HEK293 (cell line): ENCODE data around the gene R3HDM4.

Experiments used
- CTCF ChIA-PET: fragments of 350-600 bp; formaldehyde crosslinking; extraction: SDS; loops from one replicate; lab custom pipeline; 2021; ENCODE audit warnings: antibody characterized with exemption; lab: Yijun Ruan, JAX
- POLR2A ChIA-PET: fragments of 300-600 bp; formaldehyde crosslinking; extraction: SDS; loops from one replicate; lab custom pipeline; 2020; ENCODE audit warnings: antibody characterized with exemption, inconsistent platforms; lab: Yijun Ruan, JAX
- H3K27ac ChIP-seq: fragments of 200-500 bp; sonication (Bioruptor generic); 2 replicates; pipeline ENCODE4 v1.5.1; 2014; ENCODE audit warnings: low read depth, low read length, control low read depth, inconsistent platforms; ENCODE audit errors: extremely low read depth
- H3K36me3 ChIP-seq, 2 experiments: fragments of 200-500 bp in 1 of 2; sonication (Bioruptor generic) in 1 of 2; 1 replicate in 1 of 2; 2 replicates in 1 of 2; pipeline ENCODE4 v1.5.1; 2014 to 2017; ENCODE audit warnings: inconsistent platforms in 2 of 2, low read length in 2 of 2; ENCODE audit not compliant: control insufficient read depth in 2 of 2, insufficient read depth in 1 of 2
- H3K4me1 ChIP-seq: fragments of 200-500 bp; sonication (Bioruptor generic); 2 replicates; pipeline ENCODE4 v1.5.1; 2014; ENCODE audit warnings: mild to moderate bottlenecking, low read length, inconsistent platforms; ENCODE audit not compliant: control insufficient read depth, insufficient read depth
- H3K4me3 ChIP-seq: 2 replicates; pipeline ENCODE4 v1.5.1; 2011; ENCODE audit warnings: low read depth, mild to moderate bottlenecking, control low read depth, low read length, moderate library complexity
- H3K9me3 ChIP-seq: fragments of 200-500 bp; sonication (Bioruptor generic); 2 replicates; pipeline ENCODE4 v1.5.1; 2014; ENCODE audit warnings: low read depth, low read length, inconsistent platforms; ENCODE audit not compliant: control insufficient read depth, insufficient read depth
- EGR2 ChIP-seq: fragments of 450-650 bp; formaldehyde crosslinking; IDR thresholded peaks from 2 replicates; pipeline ENCODE4 v1.5.1; 2016; ENCODE audit warnings: low read depth, missing biosample characterization, missing genetic modification characterization
- GLI4 ChIP-seq: fragments of 450-650 bp; formaldehyde crosslinking; IDR thresholded peaks from 2 replicates; pipeline ENCODE4 v1.5.1; 2016; ENCODE audit warnings: missing biosample characterization, missing genetic modification characterization
- HOXC10 ChIP-seq: sonication (generic); formaldehyde crosslinking; IDR thresholded peaks from 2 replicates; pipeline ENCODE4 v1.8.1; 2023; ENCODE audit warnings: mild to moderate bottlenecking, missing genetic modification reagents
- KLF1 ChIP-seq: fragments of 450-650 bp; formaldehyde crosslinking; IDR thresholded peaks from 2 replicates; pipeline ENCODE4 v1.5.1; 2016; ENCODE audit warnings: missing biosample characterization, missing genetic modification characterization
- KLF8 ChIP-seq: fragments of 450-650 bp; formaldehyde crosslinking; IDR thresholded peaks from 2 replicates; pipeline ENCODE4 v1.5.1; 2016; ENCODE audit warnings: missing biosample characterization, missing genetic modification characterization
- KLF9 ChIP-seq: fragments of 450-650 bp; formaldehyde crosslinking; IDR thresholded peaks from 2 replicates; pipeline ENCODE4 v1.5.1; 2016; ENCODE audit warnings: missing biosample characterization, missing genetic modification characterization, low read depth
- PRDM10 ChIP-seq: fragments of 450-650 bp; formaldehyde crosslinking; IDR thresholded peaks from 2 replicates; pipeline ENCODE4 v1.5.1; 2016; ENCODE audit warnings: missing biosample characterization, missing genetic modification characterization
- SP2 ChIP-seq: fragments of 450-650 bp; formaldehyde crosslinking; IDR thresholded peaks from 2 replicates; pipeline ENCODE4 v1.5.1; 2016; ENCODE audit warnings: missing biosample characterization, missing genetic modification characterization
- TSHZ1 ChIP-seq: fragments of 450-650 bp; formaldehyde crosslinking; IDR thresholded peaks from 2 replicates; pipeline ENCODE4 v1.5.1; 2016; ENCODE audit warnings: missing biosample characterization, missing genetic modification characterization, borderline replicate concordance
- YY2 ChIP-seq: fragments of 450-650 bp; formaldehyde crosslinking; IDR thresholded peaks from 2 replicates; pipeline ENCODE4 v1.5.1; 2016; ENCODE audit warnings: missing biosample characterization, missing genetic modification characterization
- ZFP3 ChIP-seq: fragments of 450-650 bp; formaldehyde crosslinking; IDR thresholded peaks from 2 replicates; pipeline ENCODE4 v1.5.1; 2016; ENCODE audit warnings: low read depth, missing biosample characterization, missing genetic modification characterization
- ZNF211 ChIP-seq: fragments of 450-650 bp; formaldehyde crosslinking; IDR thresholded peaks from 2 replicates; pipeline ENCODE4 v1.5.1; 2016; ENCODE audit warnings: low read depth, missing biosample characterization, missing genetic modification characterization
- ZNF266 ChIP-seq: fragments of 450-650 bp; formaldehyde crosslinking; IDR thresholded peaks from 2 replicates; pipeline ENCODE4 v1.5.1; 2016; ENCODE audit warnings: missing biosample characterization, missing genetic modification characterization, low read depth
- ZNF302 ChIP-seq: fragments of 450-650 bp; formaldehyde crosslinking; IDR thresholded peaks from 2 replicates; pipeline ENCODE4 v1.5.1; 2016; ENCODE audit warnings: missing biosample characterization, missing genetic modification characterization, low read depth
- ZNF324 ChIP-seq: fragments of 450-650 bp; formaldehyde crosslinking; IDR thresholded peaks from 2 replicates; pipeline ENCODE4 v1.5.1; 2016; ENCODE audit warnings: missing biosample characterization, missing genetic modification characterization
- ZNF350 ChIP-seq: fragments of 450-650 bp; formaldehyde crosslinking; IDR thresholded peaks from 2 replicates; pipeline ENCODE4 v1.5.0; 2017; ENCODE audit warnings: missing biosample characterization, mild to moderate bottlenecking, missing genetic modification characterization
- ZNF488 ChIP-seq: fragments of 450-650 bp; formaldehyde crosslinking; IDR thresholded peaks from 2 replicates; pipeline ENCODE4 v1.5.1; 2016; ENCODE audit warnings: missing biosample characterization, missing genetic modification characterization
- ZNF510 ChIP-seq: fragments of 450-650 bp; formaldehyde crosslinking; IDR thresholded peaks from 2 replicates; pipeline ENCODE4 v1.5.1; 2018; ENCODE audit warnings: mild to moderate bottlenecking, missing genetic modification characterization, missing biosample characterization; ENCODE audit not compliant: insufficient replicate concordance
- ZNF677 ChIP-seq: fragments of 450-650 bp; IDR thresholded peaks from 2 replicates; pipeline ENCODE4 v1.5.0; 2018; ENCODE audit warnings: missing biosample characterization, mild to moderate bottlenecking, missing genetic modification characterization, moderate library complexity
- ZNF707 ChIP-seq: fragments of 450-650 bp; formaldehyde crosslinking; IDR thresholded peaks from 2 replicates; pipeline ENCODE4 v1.5.1; 2016; ENCODE audit warnings: missing biosample characterization, missing genetic modification characterization
- ZSCAN5A ChIP-seq: fragments of 450-650 bp; formaldehyde crosslinking; IDR thresholded peaks from 2 replicates; pipeline ENCODE4 v1.5.1; 2016; ENCODE audit warnings: missing biosample characterization, missing genetic modification characterization

R3HDM4 gene

GRCh38 chr19:900043-900301, 13.0 kb downstream of the R3HDM4 start:
- peaks cover 0 to 15% of the 10 kb centered on the region in 2 experiments; a peak in 1 of 3 replicates for H3K36me3 ChIP-seq
- CTCF ChIA-PET: no interaction called here

GRCh38 chr19:899336-900042, 13.5 kb downstream of the R3HDM4 start:
- TF ChIP-seq ZFP3 (tag by site-specific recombination) (peak; percentile 94), GLI4 (no peak)
- ChIA-PET POLR2A (no interaction called here), CTCF (no interaction called here)
- H3K4me3 ChIP-seq: no peak overlapping the region
- no peak overlapping the region for H3K27ac ChIP-seq
- H3K9me3 ChIP-seq: no peaks in the 10 kb centered on the region
- peaks cover 0 to 15% of the 10 kb centered on the region in 2 experiments; a peak in 1 of 3 replicates for H3K36me3 ChIP-seq
- H3K4me1 ChIP-seq: no peaks in the 10 kb centered on the region; the same call in 1 of the 2 replicates

More at GRCh38 chr19:900043-900301, 13.0 kb downstream of the R3HDM4 start:
- H3K27ac ChIP-seq: no peak overlapping the region
- POLR2A ChIA-PET: no interaction called here
- H3K4me1 ChIP-seq: no peaks in the 10 kb centered on the region; the same call in 1 of the 2 replicates
- no peaks in the 10 kb centered on the region for H3K9me3 ChIP-seq
- no peak overlapping the region for H3K4me3 ChIP-seq
- TF ChIP-seq ZSCAN5A (tag by site-specific recombination) (no peak), SP2 (tag by site-specific recombination) (no peak), ZNF350 (tag by site-specific recombination) (no peak), HOXC10 (CRISPR knock-in tag) (no peak), ZNF302 (tag by site-specific recombination) (no peak), ZNF211 (tag by site-specific recombination) (no peak), ZNF488 (no peak), ZNF510 (tag by site-specific recombination) (no peak), ZNF677 (tag by site-specific recombination) (no peak), KLF9 (tag by site-specific recombination) (peak; percentile 95), KLF1 (tag by site-specific recombination) (no peak), KLF8 (tag by site-specific recombination) (peak; percentile 93; the same call in 1 of the 2 replicates), ZNF324 (tag by site-specific recombination) (no peak), ZNF707 (no peak), YY2 (tag by site-specific recombination) (no peak)

- ChIA-PET POLR2A (interaction anchor here (0.7 to 1.7 kb wide), 2 partner anchors 10 to 26 kb away, joined by 3 to 8 read pairs; no protein-coding TSS in a partner anchor), CTCF (no interaction called here)
- Histone ChIP-seq H3K27ac (no peak overlapping the region), H3K9me3 (no peaks in the 10 kb centered on the region), H3K36me3 (peaks cover 0 to 15% of the 10 kb centered on the region in 2 experiments; a peak in 1 of 3 replicates), H3K4me3 (no peak overlapping the region), H3K4me1 (no peaks in the 10 kb centered on the region; the same call in 1 of the 2 replicates)
- TF ChIP-seq TSHZ1 (tag by site-specific recombination): no peak
- TF ChIP-seq HOXC10 (CRISPR knock-in tag): no peak
- TF ChIP-seq EGR2 (tag by site-specific recombination): no peak
- no peak for TF ChIP-seq PRDM10 (tag by site-specific recombination)
- TF ChIP-seq ZNF266 (tag by site-specific recombination): no peak
Measured at GRCh38 chr19:898663-899062, 14.4 kb downstream of the R3HDM4 start.
